Right ventricle myocardium inferior (tissue), 1 donor: Measurements from ENCODE around the gene PIGQ. TPM values are rescaled to one million over a fixed set of nuclear protein-coding genes. Genes with fewer than 3 reads are reported as not detected.
A peak's percentile ranks its signal among the peaks of the same experiment; 100 is the strongest.

Source experiments
- ATAC-seq: fragments of 200-7000 bp; cut with Tn5 transposase; one replicate; pipeline ENCODE4 v1.9.1; 2020; ENCODE audit warnings: mild to moderate bottlenecking, moderate library complexity
- DNase-seq: peaks from one replicate; pipeline ENCODE4 v3.0.0; 2021; ENCODE audit errors: missing footprints
- intact Hi-C: fragments of 100-400 bp; cut with DNase I; formaldehyde crosslinking; loops from one replicate; pipeline ENCODE4 v1.11.0; 2022
- long read RNA-seq: library from polyadenylated mRNA; unstranded; transcript quantifications from one replicate; pipeline ENCODE4 v2.0.0, GENCODE V29; 2021
- total RNA-seq: library from RNA; stranded (reverse); fragmentation: NEBNext Ultra II Directional; extraction: Animal tissue kit (Norgen Biotek cat#: 25700); gene quantifications from one replicate; pipeline ENCODE4 v1.2.1, GENCODE V29; 2021
- donor health status: DM: no; HTN: yes; CAD: no; lungs with severe emphysema.

Gene PIGQ
- 16.6 TPM for total RNA-seq
- long read RNA-seq, transcript PIGQ-203 (11 exons, 3,006 nt) = major isoform, 12 of 34 reads
- long read RNA-seq, transcript PIGQ-201 (10 exons, 2,846 nt) = minor isoform, 5 of 34 reads
- long read RNA-seq, partial matches to known transcripts = 4 of 34 reads
- long read RNA-seq, other reads (novel, unspliced or antisense) = 10 of 34 reads

- intact Hi-C loops = no loop called here
- ATAC-seq = peak; percentile 61
- DNase-seq = peak; percentile 87
These were observed at the start of gene PIGQ for GRCh38 chr16:569445-570254. Gene PIGQ (plus strand): TSS chr16:569968. CDS start chr16:574075, 4,107 bp downstream.

- DNase-seq = no peak
- intact Hi-C loops = no loop called here
- ATAC-seq = no peak
These were observed 48.9 kb upstream of the PIGQ start for GRCh38 chr16:520847-521246.

DNA sequence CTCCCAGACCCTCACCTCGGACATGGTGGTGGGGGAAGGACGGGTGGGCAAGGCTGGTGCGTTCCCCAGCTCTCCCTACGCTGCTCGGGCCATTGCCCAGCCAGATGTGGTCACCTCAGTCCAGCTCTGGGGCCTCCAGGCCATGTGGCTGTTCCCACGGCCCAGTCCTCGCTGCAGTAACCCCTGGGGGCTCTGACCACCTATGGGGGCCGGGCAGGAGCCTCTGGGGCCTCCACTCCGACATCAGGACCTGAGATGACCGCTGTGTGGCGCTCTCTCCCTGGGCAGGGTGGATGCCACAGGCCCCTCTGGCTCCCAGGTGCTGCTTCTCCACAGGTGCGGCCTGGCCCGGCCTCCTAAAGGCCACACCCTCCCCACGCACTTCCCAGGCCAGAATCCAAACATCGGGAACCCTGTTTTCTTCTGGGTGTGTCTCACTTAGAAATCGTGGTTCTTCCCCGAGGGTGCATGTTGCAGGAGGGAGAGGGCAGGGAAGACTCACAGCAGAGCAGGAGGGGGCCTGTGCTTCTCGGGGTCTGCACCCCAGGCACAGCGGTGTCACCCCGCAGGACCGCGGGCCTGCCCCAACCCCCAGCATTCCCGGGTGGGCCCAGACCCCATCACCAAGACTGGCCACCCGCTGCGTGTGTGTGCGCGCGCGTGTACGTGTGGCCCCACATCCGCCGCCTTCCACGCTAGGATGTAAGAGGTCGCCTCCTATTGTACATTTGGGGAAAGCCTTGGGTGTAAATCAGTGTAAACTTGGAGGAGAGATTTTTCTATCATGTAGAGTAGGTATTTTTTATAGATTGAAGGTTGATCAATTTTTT, 48.2 kb upstream of the PIGQ start:
- intact Hi-C loops = no loop called here
- DNase-seq (no peak), ATAC-seq (no peak)

GRCh38 chr16:522320-523096, 47.3 kb upstream of the PIGQ start:
- no peak for DNase-seq
- intact Hi-C loops = no loop called here
- ATAC-seq = no peak

DNA sequence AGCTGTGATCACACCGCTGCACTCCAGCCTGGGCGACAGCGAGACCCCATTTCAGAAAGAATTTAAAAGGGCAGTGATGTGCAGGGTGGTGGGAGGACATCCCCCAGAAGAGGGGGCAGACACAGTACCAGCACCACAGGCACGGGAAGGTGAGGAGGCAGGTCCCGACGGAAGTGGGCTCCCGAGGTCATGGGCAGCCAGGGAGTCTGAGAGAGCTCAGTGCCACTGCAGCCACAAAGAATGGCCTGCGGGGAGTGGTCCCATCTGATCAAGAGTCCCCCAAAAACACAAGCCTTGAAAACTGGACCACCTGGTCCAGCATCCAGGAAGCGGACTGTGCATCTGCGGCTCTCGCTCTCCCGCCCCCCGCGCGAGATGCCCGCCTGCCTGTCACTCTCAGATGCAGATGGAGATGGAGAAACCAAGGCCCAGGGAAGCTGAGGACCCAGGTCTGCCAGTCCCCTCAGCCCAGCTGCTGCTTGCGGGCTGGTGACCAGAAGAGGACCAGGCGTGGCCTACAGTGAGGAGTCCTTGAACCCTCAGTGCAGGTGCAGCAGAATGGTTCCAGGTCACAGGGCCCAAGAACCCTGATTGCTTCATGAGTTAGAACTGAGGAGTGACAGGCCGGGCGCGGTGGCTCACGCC, 46.5 kb upstream of the PIGQ start:
- intact Hi-C loops = no loop called here
- no peak for DNase-seq
- ATAC-seq = no peak

DNA sequence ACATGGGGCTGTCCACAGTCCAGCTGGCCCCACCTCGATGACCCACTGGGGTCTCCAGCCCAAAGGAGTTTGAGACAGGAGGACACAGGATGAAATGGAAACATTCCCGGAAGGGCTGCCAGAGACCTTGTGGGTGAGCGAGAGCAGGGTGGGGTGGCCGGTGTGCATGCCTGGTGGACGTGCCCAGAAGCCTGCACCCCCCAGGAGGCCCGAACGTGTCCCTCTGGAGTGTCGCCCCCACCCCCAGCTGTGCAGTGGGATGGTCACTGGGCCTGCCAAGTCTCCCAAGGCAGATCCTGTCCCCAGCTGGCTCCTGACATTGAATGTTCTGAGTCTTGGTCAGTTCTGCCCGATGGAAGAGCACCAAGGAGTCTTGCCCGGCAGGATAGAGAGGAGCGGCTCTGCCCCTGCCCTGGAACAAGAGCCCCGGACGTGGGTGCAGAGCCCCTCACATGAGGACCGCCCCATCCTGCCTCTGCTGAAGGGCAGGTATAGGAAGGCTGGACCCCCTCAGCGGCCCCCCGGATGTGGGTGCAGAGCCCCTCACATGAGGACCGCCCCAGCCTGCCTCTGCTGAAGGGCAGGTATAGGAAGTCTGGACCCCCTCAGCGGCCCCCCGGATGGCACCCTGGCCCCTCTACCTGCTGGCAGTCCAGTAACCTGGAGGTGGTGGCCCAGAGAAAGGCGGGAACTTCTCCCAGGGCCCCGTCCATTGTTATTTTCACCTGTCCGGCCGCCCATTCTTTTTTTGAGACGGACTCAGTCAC, 45.3 kb upstream of the PIGQ start:
- ATAC-seq = no peak
- DNase-seq = no peak
- intact Hi-C loops = no loop called here

- DNase-seq (no peak), ATAC-seq (no peak)
- intact Hi-C loops = no loop called here
These were observed 44.6 kb upstream of the PIGQ start for GRCh38 chr16:525123-525519.

DNA sequence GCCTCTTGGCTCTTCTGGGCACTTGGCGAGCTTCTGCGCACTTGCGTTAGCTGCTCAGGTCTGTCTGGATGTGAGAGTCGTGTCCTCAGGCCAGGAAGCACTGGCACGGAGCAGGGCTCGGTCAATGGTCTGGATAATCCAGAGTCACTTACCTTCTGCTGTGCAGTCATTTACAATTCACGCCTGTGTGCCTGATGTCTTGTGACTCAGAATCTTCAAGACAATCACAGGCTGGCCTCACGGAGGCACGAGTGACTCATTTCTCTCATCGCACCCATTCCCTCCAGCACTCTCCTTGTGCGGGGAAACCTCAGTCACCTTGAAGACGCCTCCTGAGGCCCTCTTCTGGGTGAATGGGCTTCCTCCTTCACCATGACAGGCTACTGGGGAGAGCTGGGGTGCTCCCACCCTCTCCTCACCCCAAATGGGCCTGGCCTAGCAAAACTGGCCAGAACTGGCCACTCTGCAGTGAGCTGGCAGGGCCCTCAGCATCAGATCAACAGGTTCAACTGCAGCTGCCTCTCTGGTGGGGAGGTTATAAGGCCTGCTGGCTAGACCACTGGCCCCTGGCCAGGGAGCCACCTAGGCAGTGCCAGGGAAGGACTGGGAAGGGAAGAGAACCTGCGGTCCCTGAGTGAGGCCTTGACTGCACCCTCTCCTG, 44.1 kb upstream of the PIGQ start:
- intact Hi-C loops = loop anchor here (2.0 kb wide), 1 partner anchor 101 kb away; the partner anchor contains the start of gene RAB11FIP3
- DNase-seq (no peak), ATAC-seq (no peak)

GRCh38 chr16:526181-527014, 43.4 kb upstream of the PIGQ start:
- ATAC-seq (peak; percentile 44), DNase-seq (peak; percentile 77)
- intact Hi-C loops = loop anchor here (2.0 kb wide), 1 partner anchor 102 kb away; the partner anchor contains the start of gene RAB11FIP3

- DNase-seq (peak; percentile 95), ATAC-seq (peak; percentile 91)
- intact Hi-C loops = loop anchor here (2.0 kb wide), 1 partner anchor 102 kb away; the partner anchor contains the start of gene RAB11FIP3
These were observed 42.5 kb upstream of the PIGQ start, which contains the start of gene CAPN15 for GRCh38 chr16:527015-527903. Gene CAPN15 (plus strand): TSS chr16:527712. CDS start chr16:546839, 19,127 bp downstream.

DNA sequence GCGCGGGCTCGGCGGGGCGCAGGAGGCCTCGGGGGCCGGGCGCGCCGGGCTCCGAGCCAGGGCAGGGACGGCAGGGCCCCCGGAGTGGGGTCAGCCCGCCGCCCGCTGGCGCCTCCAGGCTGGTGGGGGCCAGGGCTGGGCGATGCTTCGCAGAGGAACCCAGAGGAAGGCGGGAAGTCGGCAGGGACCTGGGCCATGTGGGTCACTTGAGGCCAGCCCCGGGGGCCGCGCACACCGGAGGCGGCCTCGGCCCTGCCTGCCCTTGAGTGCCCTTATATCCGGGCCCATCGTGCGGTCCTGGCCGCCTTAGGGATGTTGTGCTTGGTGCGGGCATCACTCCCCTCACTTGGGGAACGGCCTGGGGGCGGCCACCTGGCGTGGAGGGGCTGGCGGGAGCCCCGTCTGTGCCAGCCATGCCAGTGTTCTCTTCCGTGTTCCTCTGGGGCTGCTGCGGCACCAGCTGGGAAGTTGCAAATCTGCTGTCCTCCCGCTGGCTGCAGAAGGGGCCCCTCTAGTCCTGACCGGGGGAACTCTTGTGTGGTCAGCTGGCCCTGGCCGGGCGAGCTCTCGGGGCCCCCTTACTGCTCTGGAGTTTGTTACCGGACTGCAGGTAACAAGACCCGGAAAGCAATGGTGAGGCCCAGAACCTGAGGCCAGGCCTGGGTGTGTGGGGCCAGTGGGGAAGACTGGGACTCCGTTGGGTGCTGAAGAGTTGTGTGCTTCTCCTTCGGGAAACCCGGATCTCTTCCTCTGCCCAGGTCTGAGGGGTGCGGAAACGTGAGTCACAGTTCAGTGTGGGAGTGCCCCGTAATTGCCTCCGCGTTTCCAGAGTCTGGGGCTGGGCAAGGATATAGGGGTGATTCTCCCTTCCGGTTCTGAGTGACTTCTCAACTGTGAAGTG, 41.4 kb upstream of the PIGQ start:
- intact Hi-C loops = no loop called here
- DNase-seq (no peak), ATAC-seq (no peak)

DNA sequence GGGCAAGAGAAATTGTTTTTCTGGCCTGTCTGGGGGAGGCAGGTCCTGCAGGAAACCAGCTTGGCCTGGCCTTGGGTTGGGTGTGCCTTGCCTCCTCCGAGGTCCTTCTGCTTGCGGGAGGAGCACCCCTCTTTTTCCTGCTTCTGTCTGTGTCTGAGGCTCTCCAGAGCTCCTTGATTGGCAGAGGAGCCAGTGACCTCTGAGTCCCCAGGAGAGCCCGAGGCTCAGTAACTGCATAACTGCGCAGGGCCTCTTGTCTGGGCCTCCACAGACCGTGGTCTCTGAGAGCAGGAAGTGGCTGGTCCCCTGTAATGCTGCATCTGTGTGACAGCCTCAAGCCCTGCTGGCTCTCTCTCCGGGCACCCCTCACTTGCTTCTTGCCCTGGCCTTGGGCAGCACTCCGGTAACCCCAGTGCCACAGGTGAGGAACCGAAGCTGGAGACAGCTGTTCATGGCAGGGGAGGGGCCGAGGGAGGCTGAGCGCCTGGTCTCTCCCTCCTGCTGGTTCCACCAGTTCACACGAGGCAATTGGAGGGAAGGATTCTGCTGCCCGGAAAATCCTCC, 40.7 kb upstream of the PIGQ start:
- no peak for DNase-seq
- ATAC-seq = no peak
- intact Hi-C loops = no loop called here

- ATAC-seq (no peak), DNase-seq (no peak)
- intact Hi-C loops = no loop called here
These were observed 39.5 kb upstream of the PIGQ start for GRCh38 chr16:530111-530817.
